HCT116 (cell line): ENCODE data around the gene ZNF215.

ENCODE experiments used
- ELF1 ChIP-seq: IDR thresholded peaks from 2 replicates; pipeline ENCODE4 v1.6.1; 2012; ENCODE audit warnings: low read depth, borderline replicate concordance
- EZH2phosphoT487 ChIP-seq: fragments of 200-600 bp; IDR thresholded peaks from 2 replicates; pipeline ENCODE4 v1.6.1; 2018; ENCODE audit warnings: antibody characterized with exemption, borderline replicate concordance
- POLR2AphosphoS5 ChIP-seq: IDR thresholded peaks from 2 replicates; pipeline ENCODE4 v1.6.1; 2011; ENCODE audit warnings: mild to moderate bottlenecking, low read depth, low read length, moderate library complexity
- RAD21 ChIP-seq: IDR thresholded peaks from 2 replicates; pipeline ENCODE4 v1.6.1; 2012; ENCODE audit warnings: low read depth, mild to moderate bottlenecking
- YY1 ChIP-seq: IDR thresholded peaks from 2 replicates; pipeline ENCODE4 v1.6.1; 2011; ENCODE audit warnings: low read length, low read depth, moderate library complexity, mild to moderate bottlenecking; ENCODE audit not compliant: insufficient replicate concordance; ENCODE audit errors: extremely low read depth
- ZFX ChIP-seq: fragments of 450-650 bp; IDR thresholded peaks from 2 replicates; pipeline ENCODE4 v1.6.1; 2017
- TF ChIP-seq, protein P1 (sequence below), 3 experiments: fragments of 200-600 bp in 1 of 3; sonication (generic) in 1 of 3; IDR thresholded peaks in 2 of 3; conservative IDR thresholded peaks in 1 of 3; 2 replicates each; pipeline ENCODE4 v1.5.1; 2012 to 2017; ENCODE audit warnings: low read depth in 2 of 3, low read length in 2 of 3, antibody characterized with exemption in 1 of 3, borderline replicate concordance in 1 of 3, control low read depth in 1 of 3, mild to moderate bottlenecking in 1 of 3, mixed read lengths in 1 of 3, mixed run types in 1 of 3, moderate library complexity in 1 of 3; ENCODE audit not compliant: insufficient read depth in 1 of 3
- TF ChIP-seq, protein P2 (sequence below): IDR thresholded peaks from 2 replicates; pipeline ENCODE4 v1.6.1; 2012; ENCODE audit warnings: low read depth

GRCh38 chr11:6991227-6991626 lies 65.0 kb downstream of the ZNF215 start:
- TF ChIP-seq, protein P1, sequence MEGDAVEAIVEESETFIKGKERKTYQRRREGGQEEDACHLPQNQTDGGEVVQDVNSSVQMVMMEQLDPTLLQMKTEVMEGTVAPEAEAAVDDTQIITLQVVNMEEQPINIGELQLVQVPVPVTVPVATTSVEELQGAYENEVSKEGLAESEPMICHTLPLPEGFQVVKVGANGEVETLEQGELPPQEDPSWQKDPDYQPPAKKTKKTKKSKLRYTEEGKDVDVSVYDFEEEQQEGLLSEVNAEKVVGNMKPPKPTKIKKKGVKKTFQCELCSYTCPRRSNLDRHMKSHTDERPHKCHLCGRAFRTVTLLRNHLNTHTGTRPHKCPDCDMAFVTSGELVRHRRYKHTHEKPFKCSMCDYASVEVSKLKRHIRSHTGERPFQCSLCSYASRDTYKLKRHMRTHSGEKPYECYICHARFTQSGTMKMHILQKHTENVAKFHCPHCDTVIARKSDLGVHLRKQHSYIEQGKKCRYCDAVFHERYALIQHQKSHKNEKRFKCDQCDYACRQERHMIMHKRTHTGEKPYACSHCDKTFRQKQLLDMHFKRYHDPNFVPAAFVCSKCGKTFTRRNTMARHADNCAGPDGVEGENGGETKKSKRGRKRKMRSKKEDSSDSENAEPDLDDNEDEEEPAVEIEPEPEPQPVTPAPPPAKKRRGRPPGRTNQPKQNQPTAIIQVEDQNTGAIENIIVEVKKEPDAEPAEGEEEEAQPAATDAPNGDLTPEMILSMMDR (IDR thresholded peaks at IDR 0.05 in 2 of 3, conservative IDR thresholded peaks at IDR 0.05 in 1 of 3; ENCODE audit: borderline replicate concordance in 1 of 3, insufficient read depth in 1 of 3, low read depth in 2 of 3, low read length in 2 of 3) = no peak
- TF ChIP-seq RAD21 = no peak
- TF ChIP-seq POLR2AphosphoS5 = no peak
- TF ChIP-seq, protein P2, sequence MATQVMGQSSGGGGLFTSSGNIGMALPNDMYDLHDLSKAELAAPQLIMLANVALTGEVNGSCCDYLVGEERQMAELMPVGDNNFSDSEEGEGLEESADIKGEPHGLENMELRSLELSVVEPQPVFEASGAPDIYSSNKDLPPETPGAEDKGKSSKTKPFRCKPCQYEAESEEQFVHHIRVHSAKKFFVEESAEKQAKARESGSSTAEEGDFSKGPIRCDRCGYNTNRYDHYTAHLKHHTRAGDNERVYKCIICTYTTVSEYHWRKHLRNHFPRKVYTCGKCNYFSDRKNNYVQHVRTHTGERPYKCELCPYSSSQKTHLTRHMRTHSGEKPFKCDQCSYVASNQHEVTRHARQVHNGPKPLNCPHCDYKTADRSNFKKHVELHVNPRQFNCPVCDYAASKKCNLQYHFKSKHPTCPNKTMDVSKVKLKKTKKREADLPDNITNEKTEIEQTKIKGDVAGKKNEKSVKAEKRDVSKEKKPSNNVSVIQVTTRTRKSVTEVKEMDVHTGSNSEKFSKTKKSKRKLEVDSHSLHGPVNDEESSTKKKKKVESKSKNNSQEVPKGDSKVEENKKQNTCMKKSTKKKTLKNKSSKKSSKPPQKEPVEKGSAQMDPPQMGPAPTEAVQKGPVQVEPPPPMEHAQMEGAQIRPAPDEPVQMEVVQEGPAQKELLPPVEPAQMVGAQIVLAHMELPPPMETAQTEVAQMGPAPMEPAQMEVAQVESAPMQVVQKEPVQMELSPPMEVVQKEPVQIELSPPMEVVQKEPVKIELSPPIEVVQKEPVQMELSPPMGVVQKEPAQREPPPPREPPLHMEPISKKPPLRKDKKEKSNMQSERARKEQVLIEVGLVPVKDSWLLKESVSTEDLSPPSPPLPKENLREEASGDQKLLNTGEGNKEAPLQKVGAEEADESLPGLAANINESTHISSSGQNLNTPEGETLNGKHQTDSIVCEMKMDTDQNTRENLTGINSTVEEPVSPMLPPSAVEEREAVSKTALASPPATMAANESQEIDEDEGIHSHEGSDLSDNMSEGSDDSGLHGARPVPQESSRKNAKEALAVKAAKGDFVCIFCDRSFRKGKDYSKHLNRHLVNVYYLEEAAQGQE = no peak
- TF ChIP-seq ELF1 = no peak
- no peak for TF ChIP-seq YY1
- no peak for TF ChIP-seq ZFX
- TF ChIP-seq EZH2phosphoT487 = no peak
